Measurements from ENCODE around the gene RNF103. TPM values are rescaled to one million over a fixed set of nuclear protein-coding genes. Genes with fewer than 3 reads are reported as not detected.

RNF103 gene
- polyA plus RNA-seq, 1 of the 3 experiments (the other 2 are of a cell fraction), result 7.0 TPM

GRCh38 chr2:86598966-86599365 is 24.7 kb downstream of the RNF103 start (continued):
- TF ChIP-seq REST (IDR thresholded peaks at IDR 0.05; ENCODE audit: low read depth, low read length), result no peak
- no peak for TF ChIP-seq FOXM1 (IDR thresholded peaks at IDR 0.05; ENCODE audit: low read depth)
- TF ChIP-seq RAD21 (IDR thresholded peaks at IDR 0.05; ENCODE audit: low read length), result no peak
- no peak for TF ChIP-seq GATA2 (CRISPR knock-in tag; IDR thresholded peaks at IDR 0.05)
- no peak for TF ChIP-seq TEAD4 (IDR thresholded peaks at IDR 0.05; ENCODE audit: borderline replicate concordance, insufficient read depth)

GRCh38 chr2:86596118-86596517 is 27.5 kb downstream of the RNF103 start:
- no peaks in the 10 kb centered on the region for H3F3A ChIP-seq (replicated peaks; ENCODE audit: insufficient read depth)
- ChIA-PET CTCF (interaction anchor here (1.6 kb wide), 1 partner anchor 75 kb away, joined by 3 read pairs; no protein-coding TSS in a partner anchor), POLR2A (no interaction called here)
- no peak overlapping the region for H3K4me3 ChIP-seq (ENCODE audit: low read depth in 2 of 2, low read length in 1 of 2)
- H3K79me2 ChIP-seq (ENCODE audit: insufficient read depth), result no peaks in the 10 kb centered on the region
- no peak for TF ChIP-seq RAD21 (IDR thresholded peaks at IDR 0.05; ENCODE audit: low read length)
- no peak for TF ChIP-seq RFX5 (IDR thresholded peaks at IDR 0.05; ENCODE audit: low read length)
- TF ChIP-seq SIN3A (IDR thresholded peaks at IDR 0.05; ENCODE audit: borderline replicate concordance, low read depth, low read length), result no peak
- no peak for TF ChIP-seq POLR2AphosphoS5 (IDR thresholded peaks at IDR 0.05; ENCODE audit: low read depth, low read length)
- no peak for TF ChIP-seq ZBTB33 (IDR thresholded peaks at IDR 0.05; ENCODE audit: borderline replicate concordance, low read depth)
- TF ChIP-seq IRF3 (IDR thresholded peaks at IDR 0.05; ENCODE audit: low read depth, low read length), result no peak
- no peak for TF ChIP-seq CHD2 (IDR thresholded peaks at IDR 0.05; ENCODE audit: low read length, partially characterized antibody)
- no peak for TF ChIP-seq GATA2 (CRISPR knock-in tag; IDR thresholded peaks at IDR 0.05)
- no peak for TF ChIP-seq RCOR1 (IDR thresholded peaks at IDR 0.05; ENCODE audit: low read length)
- TF ChIP-seq FOXM1 (IDR thresholded peaks at IDR 0.05; ENCODE audit: low read depth), result no peak
- no peak for TF ChIP-seq MAX (IDR thresholded peaks at IDR 0.05; ENCODE audit: low read depth)
- no peak for TF ChIP-seq PBX3 (IDR thresholded peaks at IDR 0.05)
- TF ChIP-seq NRF1 (IDR thresholded peaks at IDR 0.05; ENCODE audit: low read depth, low read length), result no peak
- no peak for TF ChIP-seq JUND (IDR thresholded peaks at IDR 0.05)
- no peak for TF ChIP-seq USF2 (IDR thresholded peaks at IDR 0.05; ENCODE audit: borderline replicate concordance, low read depth, low read length)
- TF ChIP-seq USF1 (IDR thresholded peaks at IDR 0.05; ENCODE audit: borderline replicate concordance, low read depth), result no peak
- H3K4me2 ChIP-seq, result no peak overlapping the region
- no peaks in the 10 kb centered on the region for H4K20me1 ChIP-seq (ENCODE audit: insufficient read depth)
- H3K9me2 ChIP-seq, result no peaks in the 10 kb centered on the region
- no peak overlapping the region for H3K9ac ChIP-seq
- H3K9me3 ChIP-seq, result no peaks in the 10 kb centered on the region
- no peaks in the 10 kb centered on the region for H3K4me1 ChIP-seq (ENCODE audit: control insufficient read depth in 1 of 2, insufficient read depth in 2 of 2, low read depth in 1 of 2, low read length in 1 of 2)
- no peaks in the 10 kb centered on the region for H3K27me3 ChIP-seq (ENCODE audit: insufficient read depth)
- no peak overlapping the region for H2AFZ ChIP-seq (ENCODE audit: low read depth)
- no peak for DNase-seq
- no peak overlapping the region for H3K27ac ChIP-seq (ENCODE audit: low read depth in 2 of 2, low read length in 1 of 2)
- no peaks in the 10 kb centered on the region for H3K36me3 ChIP-seq (replicated peaks in 1 of 2; ENCODE audit: control insufficient read depth in 1 of 2, insufficient read depth in 2 of 2, low read length in 1 of 2)
- 51% methylated on average over 2 of the region's 2 CpGs for WGBS (ENCODE audit: low lambda C conversion rate)

Measured in SK-N-SH (cell line).